RWPE2 (cell line): Measurements from ENCODE around the gene MICALL2.

Experiments
- ATAC-seq: fragments of 200-7000 bp; cut with Tn5 transposase; 3 replicates; pipeline ENCODE4 v1.9.1; 2021; ENCODE audit warnings: low read depth
- DNase-seq: peaks from one replicate; pipeline ENCODE4 v3.0.0-alpha.2; 2020; ENCODE audit warnings: low spot score
- H3K27ac ChIP-seq: fragments of 450-650 bp; 2 replicates; pipeline ENCODE4 v1.5.1; 2017; ENCODE audit warnings: mild to moderate bottlenecking; ENCODE audit not compliant: poor library complexity, severe bottlenecking
- H3K27me3 ChIP-seq: fragments of 250-450 bp; sonication (Bioruptor Pico); 2 replicates; pipeline ENCODE4 v1.5.1; 2021; ENCODE audit warnings: mild to moderate bottlenecking, moderate library complexity; ENCODE audit not compliant: insufficient read depth, poor library complexity, severe bottlenecking
- H3K36me3 ChIP-seq: fragments of 250-450 bp; sonication (Bioruptor Pico); 2 replicates; pipeline ENCODE4 v1.5.1; 2020; ENCODE audit warnings: low read depth, mild to moderate bottlenecking, moderate library complexity
- H3K4me1 ChIP-seq: fragments of 250-450 bp; sonication (Bioruptor Pico); 2 replicates; pipeline ENCODE4 v1.5.1; 2021; ENCODE audit warnings: mild to moderate bottlenecking, moderate library complexity; ENCODE audit not compliant: insufficient read depth, poor library complexity, severe bottlenecking
- H3K4me3 ChIP-seq: fragments of 250-450 bp; sonication (Bioruptor Pico); 2 replicates; pipeline ENCODE4 v1.5.1; 2021; ENCODE audit warnings: mild to moderate bottlenecking, moderate library complexity; ENCODE audit not compliant: severe bottlenecking
- H3K9me3 ChIP-seq: fragments of 250-450 bp; sonication (Bioruptor Pico); 2 replicates; pipeline ENCODE4 v1.5.1; 2021; ENCODE audit warnings: mild to moderate bottlenecking, moderate library complexity; ENCODE audit not compliant: severe bottlenecking
- CTCF ChIP-seq: fragments of 450-650 bp; IDR thresholded peaks from one replicate; pipeline ENCODE4 v1.5.1; 2017; ENCODE audit warnings: mild to moderate bottlenecking, moderate library complexity; ENCODE audit not compliant: poor library complexity, severe bottlenecking

Gene MICALL2

GRCh38 chr7:1492640-1493039 is 33.4 kb upstream of the MICALL2 start:
- Histone ChIP-seq H3K36me3 (peaks cover 42% of the 10 kb centered on the region), H3K9me3 (no peaks in the 10 kb centered on the region), H3K4me1 (no peaks in the 10 kb centered on the region), H3K27me3 (no peaks in the 10 kb centered on the region), H3K27ac (no peak overlapping the region), H3K4me3 (no peak overlapping the region)
- TF ChIP-seq CTCF: no peak
- ATAC-seq: no peak
- DNase-seq: no peak

- no peak for DNase-seq
- Histone ChIP-seq H3K4me3 (no peak overlapping the region), H3K27ac (no peak overlapping the region), H3K4me1 (no peaks in the 10 kb centered on the region), H3K36me3 (peaks cover 40% of the 10 kb centered on the region), H3K27me3 (no peaks in the 10 kb centered on the region), H3K9me3 (no peaks in the 10 kb centered on the region)
- ATAC-seq: no peak
- TF ChIP-seq CTCF: no peak
These were observed 33.0 kb upstream of the MICALL2 start for GRCh38 chr7:1492221-1492620.

GRCh38 chr7:1490837-1491236 is 31.6 kb upstream of the MICALL2 start:
- no peak for TF ChIP-seq CTCF
- Histone ChIP-seq H3K36me3 (peaks cover 47% of the 10 kb centered on the region), H3K4me3 (no peak overlapping the region), H3K9me3 (no peaks in the 10 kb centered on the region), H3K4me1 (no peaks in the 10 kb centered on the region), H3K27ac (no peak overlapping the region), H3K27me3 (no peaks in the 10 kb centered on the region)
- DNase-seq: no peak
- ATAC-seq: no peak

- no peak for ATAC-seq
- Histone ChIP-seq H3K27me3 (no peaks in the 10 kb centered on the region), H3K9me3 (no peaks in the 10 kb centered on the region), H3K36me3 (peaks cover 54% of the 10 kb centered on the region), H3K4me1 (no peaks in the 10 kb centered on the region), H3K27ac (no peak overlapping the region), H3K4me3 (no peak overlapping the region)
- DNase-seq: no peak
- no peak for TF ChIP-seq CTCF
These were observed 30.1 kb upstream of the MICALL2 start for GRCh38 chr7:1489336-1489735.

- H3K27ac ChIP-seq: no peak overlapping the region
- H3K4me1 ChIP-seq: no peaks in the 10 kb centered on the region
- no peak for TF ChIP-seq CTCF
- H3K9me3 ChIP-seq: no peaks in the 10 kb centered on the region
- ATAC-seq: no peak
- H3K4me3 ChIP-seq: no peak overlapping the region
- no peaks in the 10 kb centered on the region for H3K27me3 ChIP-seq
- DNase-seq: no peak
- peaks cover 54% of the 10 kb centered on the region for H3K36me3 ChIP-seq
These were observed 28.7 kb upstream of the MICALL2 start for GRCh38 chr7:1488016-1488415.
